ENCODE data around the gene TSPAN9. TPM values are rescaled to one million over a fixed set of nuclear protein-coding genes. Genes with fewer than 3 reads are reported as not detected.

TSPAN9 gene
- total and polyA plus RNA-seq, 2 experiments from 2014 or later: 6.0 to 31.5 TPM

DNA sequence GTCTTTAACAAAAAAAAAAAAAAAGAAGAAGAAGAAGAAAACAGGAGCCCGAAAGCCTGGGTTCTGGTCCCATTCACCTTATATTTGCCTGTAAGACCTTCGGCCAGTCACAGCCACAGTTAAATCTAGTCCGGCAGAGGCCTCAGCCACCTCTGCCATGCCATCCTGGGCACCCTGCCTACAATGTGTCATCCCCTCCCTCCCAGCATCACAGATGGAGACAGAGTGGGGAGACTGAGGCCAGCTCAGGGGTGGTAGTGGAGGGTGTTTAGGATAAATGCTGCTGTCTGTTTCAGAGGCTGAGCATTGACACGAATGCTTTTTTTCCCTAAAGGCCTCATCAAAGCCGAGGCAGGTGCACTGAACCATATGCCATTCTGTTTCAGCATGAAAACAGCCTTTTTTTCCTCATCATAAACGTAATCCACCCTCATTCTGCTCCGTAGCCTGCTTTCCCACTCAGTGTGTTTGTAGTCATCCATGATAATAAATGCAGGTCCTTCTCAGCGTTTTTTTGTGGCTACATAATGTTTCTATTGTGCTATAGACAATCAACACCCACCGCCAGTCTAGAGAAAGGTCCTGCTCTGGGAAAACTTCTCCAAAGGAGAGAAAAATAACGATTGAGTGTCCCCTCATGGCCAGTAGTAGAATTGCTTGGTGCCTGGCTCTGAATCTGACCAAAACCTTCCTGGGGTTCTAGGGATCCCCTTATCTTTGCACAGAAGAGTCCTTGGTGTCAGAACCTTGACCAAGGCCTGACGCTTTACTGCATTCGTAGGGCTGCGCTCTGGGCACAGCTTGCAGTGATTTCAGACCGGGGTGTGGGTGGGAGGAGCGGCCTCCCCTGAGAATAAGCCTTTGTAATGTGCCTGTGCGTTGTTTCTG, 41.1 kb upstream of the TSPAN9 start:
- Mint-ChIP-seq H3K27ac (peak overlapping the region; percentile 71; the same call in 1 of the 2 replicates), H3K9me3 (no peaks in the 10 kb centered on the region), H3K4me1 (peaks cover 9% of the 10 kb centered on the region), H3K36me3 (ENCODE audit: low read depth) (peaks cover 52% of the 10 kb centered on the region), H3K27me3 (ENCODE audit: insufficient read depth, low read depth, poor library complexity) (peaks cover 15% of the 10 kb centered on the region), H3K4me3 (no peak overlapping the region)
- no peak overlapping the region for H3K4me3 ChIP-seq
- peak; percentile 6; the same call in 2 of the 3 replicates for ATAC-seq
- peaks cover 27% of the 10 kb centered on the region for H4K20me1 ChIP-seq (replicated peaks; ENCODE audit: insufficient read depth)
- no peaks in the 10 kb centered on the region for H3K27me3 ChIP-seq (ENCODE audit: insufficient read depth)
- no peaks in the 10 kb centered on the region for H3K79me2 ChIP-seq (replicated peaks; ENCODE audit: insufficient read depth)
- no peak overlapping the region for H2AFZ ChIP-seq
- no peaks in the 10 kb centered on the region for H3K4me1 ChIP-seq (ENCODE audit: insufficient read depth)
- TF ChIP-seq STAT1 (IDR thresholded peaks at IDR 0.05; ENCODE audit: unreplicated experiment): no peak
- TF ChIP-seq CREB1 (CRISPR knock-in tag; IDR thresholded peaks at IDR 0.05; ENCODE audit: low read depth): no peak
- TF ChIP-seq EZH2 (IDR thresholded peaks at IDR 0.05; ENCODE audit: low read depth, unreplicated experiment): no peak
- no peak for TF ChIP-seq ETS1 (IDR thresholded peaks at IDR 0.05)
- TF ChIP-seq, protein P1, sequence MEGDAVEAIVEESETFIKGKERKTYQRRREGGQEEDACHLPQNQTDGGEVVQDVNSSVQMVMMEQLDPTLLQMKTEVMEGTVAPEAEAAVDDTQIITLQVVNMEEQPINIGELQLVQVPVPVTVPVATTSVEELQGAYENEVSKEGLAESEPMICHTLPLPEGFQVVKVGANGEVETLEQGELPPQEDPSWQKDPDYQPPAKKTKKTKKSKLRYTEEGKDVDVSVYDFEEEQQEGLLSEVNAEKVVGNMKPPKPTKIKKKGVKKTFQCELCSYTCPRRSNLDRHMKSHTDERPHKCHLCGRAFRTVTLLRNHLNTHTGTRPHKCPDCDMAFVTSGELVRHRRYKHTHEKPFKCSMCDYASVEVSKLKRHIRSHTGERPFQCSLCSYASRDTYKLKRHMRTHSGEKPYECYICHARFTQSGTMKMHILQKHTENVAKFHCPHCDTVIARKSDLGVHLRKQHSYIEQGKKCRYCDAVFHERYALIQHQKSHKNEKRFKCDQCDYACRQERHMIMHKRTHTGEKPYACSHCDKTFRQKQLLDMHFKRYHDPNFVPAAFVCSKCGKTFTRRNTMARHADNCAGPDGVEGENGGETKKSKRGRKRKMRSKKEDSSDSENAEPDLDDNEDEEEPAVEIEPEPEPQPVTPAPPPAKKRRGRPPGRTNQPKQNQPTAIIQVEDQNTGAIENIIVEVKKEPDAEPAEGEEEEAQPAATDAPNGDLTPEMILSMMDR (conservative IDR thresholded peaks at IDR 0.05; ENCODE audit: low read depth in 2 of 2): peak; percentile 33 to 37
- TF ChIP-seq POLR2AphosphoS5 (IDR thresholded peaks at IDR 0.05; ENCODE audit: low read depth): no peak
- no peak overlapping the region for H3K4me2 ChIP-seq
- no peaks in the 10 kb centered on the region for H3K9me2 ChIP-seq (ENCODE audit: insufficient read depth)
- peaks cover 21% of the 10 kb centered on the region for H3K36me3 ChIP-seq (ENCODE audit: insufficient read depth)
- peak; percentile 42 for DNase-seq (ENCODE audit: low spot score)
- peak overlapping the region; percentile 70; the same call in 1 of the 2 replicates for H3K27ac ChIP-seq (ENCODE audit: low read depth)
- peaks cover 30% of the 10 kb centered on the region for H3F3A ChIP-seq (replicated peaks; ENCODE audit: low read depth)

DNA sequence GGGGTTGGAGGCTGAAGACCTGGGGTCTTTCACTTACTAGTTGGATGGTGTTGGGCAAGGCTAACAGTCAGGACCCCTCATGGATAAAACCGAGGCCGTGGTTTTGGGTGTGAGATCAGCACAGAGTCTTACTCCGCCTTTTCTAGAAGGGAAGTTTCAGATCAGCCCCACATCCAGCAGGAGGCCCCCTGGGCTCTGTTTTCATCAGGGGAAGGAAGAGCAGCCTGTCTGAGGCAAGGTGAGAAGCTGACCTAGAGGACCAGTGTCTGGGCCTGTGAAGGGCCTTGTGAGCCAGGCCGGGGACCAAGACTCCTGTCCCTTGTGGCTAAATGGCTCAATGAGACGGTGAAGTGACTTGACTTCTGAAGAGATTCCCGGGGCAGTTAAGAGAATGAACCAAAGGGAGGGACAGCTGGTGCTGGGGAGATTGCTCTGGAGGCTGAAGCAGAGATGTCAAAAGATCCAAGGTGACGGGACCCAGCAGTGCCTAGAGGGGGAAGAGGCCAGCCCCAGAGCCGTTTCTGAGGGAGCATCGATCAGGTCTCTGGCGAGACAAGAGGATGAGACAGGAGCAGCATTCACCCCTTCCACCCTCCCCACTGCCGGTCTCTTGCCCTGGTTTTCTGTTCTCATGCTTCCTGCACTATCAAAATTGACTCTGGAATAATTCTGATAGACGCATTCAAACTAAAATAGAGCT, 40.1 kb upstream of the TSPAN9 start:
- no peak overlapping the region for H3K4me2 ChIP-seq
- H2AFZ ChIP-seq: no peak overlapping the region
- H3K27me3 Mint-ChIP-seq (ENCODE audit: insufficient read depth, low read depth, poor library complexity): peaks cover 15% of the 10 kb centered on the region
- no peaks in the 10 kb centered on the region for H3K4me1 ChIP-seq (ENCODE audit: insufficient read depth)
- peaks cover 28% of the 10 kb centered on the region for H3K36me3 ChIP-seq (ENCODE audit: insufficient read depth)
- H3K9me3 Mint-ChIP-seq: no peaks in the 10 kb centered on the region
- DNase-seq (ENCODE audit: low spot score) (no peak), ATAC-seq (no peak)
- no peak overlapping the region for H3K4me3 Mint-ChIP-seq
- peak overlapping the region; percentile 70; the same call in 1 of the 2 replicates for H3K27ac ChIP-seq (ENCODE audit: low read depth)
- no peak overlapping the region for H3K4me3 ChIP-seq
- TF ChIP-seq, protein P2, sequence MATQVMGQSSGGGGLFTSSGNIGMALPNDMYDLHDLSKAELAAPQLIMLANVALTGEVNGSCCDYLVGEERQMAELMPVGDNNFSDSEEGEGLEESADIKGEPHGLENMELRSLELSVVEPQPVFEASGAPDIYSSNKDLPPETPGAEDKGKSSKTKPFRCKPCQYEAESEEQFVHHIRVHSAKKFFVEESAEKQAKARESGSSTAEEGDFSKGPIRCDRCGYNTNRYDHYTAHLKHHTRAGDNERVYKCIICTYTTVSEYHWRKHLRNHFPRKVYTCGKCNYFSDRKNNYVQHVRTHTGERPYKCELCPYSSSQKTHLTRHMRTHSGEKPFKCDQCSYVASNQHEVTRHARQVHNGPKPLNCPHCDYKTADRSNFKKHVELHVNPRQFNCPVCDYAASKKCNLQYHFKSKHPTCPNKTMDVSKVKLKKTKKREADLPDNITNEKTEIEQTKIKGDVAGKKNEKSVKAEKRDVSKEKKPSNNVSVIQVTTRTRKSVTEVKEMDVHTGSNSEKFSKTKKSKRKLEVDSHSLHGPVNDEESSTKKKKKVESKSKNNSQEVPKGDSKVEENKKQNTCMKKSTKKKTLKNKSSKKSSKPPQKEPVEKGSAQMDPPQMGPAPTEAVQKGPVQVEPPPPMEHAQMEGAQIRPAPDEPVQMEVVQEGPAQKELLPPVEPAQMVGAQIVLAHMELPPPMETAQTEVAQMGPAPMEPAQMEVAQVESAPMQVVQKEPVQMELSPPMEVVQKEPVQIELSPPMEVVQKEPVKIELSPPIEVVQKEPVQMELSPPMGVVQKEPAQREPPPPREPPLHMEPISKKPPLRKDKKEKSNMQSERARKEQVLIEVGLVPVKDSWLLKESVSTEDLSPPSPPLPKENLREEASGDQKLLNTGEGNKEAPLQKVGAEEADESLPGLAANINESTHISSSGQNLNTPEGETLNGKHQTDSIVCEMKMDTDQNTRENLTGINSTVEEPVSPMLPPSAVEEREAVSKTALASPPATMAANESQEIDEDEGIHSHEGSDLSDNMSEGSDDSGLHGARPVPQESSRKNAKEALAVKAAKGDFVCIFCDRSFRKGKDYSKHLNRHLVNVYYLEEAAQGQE (IDR thresholded peaks at IDR 0.05; ENCODE audit: unreplicated experiment): no peak
- TF ChIP-seq ETS1 (IDR thresholded peaks at IDR 0.05) (no peak), ZNF114 (CRISPR knock-in tag; IDR thresholded peaks at IDR 0.05) (no peak), EZH2 (IDR thresholded peaks at IDR 0.05; ENCODE audit: low read depth, unreplicated experiment) (no peak), EZH2phosphoT487 (IDR thresholded peaks at IDR 0.05; ENCODE audit: unreplicated experiment) (no peak), STAT1 (IDR thresholded peaks at IDR 0.05; ENCODE audit: unreplicated experiment) (no peak), JUNB (IDR thresholded peaks at IDR 0.05; ENCODE audit: unreplicated experiment) (no peak)
- H3K4me1 Mint-ChIP-seq: peaks cover 16% of the 10 kb centered on the region
- no peaks in the 10 kb centered on the region for H3K79me2 ChIP-seq (replicated peaks; ENCODE audit: insufficient read depth)
- peaks cover 53% of the 10 kb centered on the region for H3K36me3 Mint-ChIP-seq (ENCODE audit: low read depth)
- peak overlapping the region; percentile 71 for H3K27ac Mint-ChIP-seq
- peaks cover 27% of the 10 kb centered on the region for H4K20me1 ChIP-seq (replicated peaks; ENCODE audit: insufficient read depth)
- H3F3A ChIP-seq (replicated peaks; ENCODE audit: low read depth): peaks cover 27% of the 10 kb centered on the region; the same call in 1 of the 2 replicates
- H3K27me3 ChIP-seq (ENCODE audit: insufficient read depth): no peaks in the 10 kb centered on the region
- H3K9me2 ChIP-seq (ENCODE audit: insufficient read depth): no peaks in the 10 kb centered on the region
